HCT116 (cell line): ENCODE data around the gene FOXO3. TPM values are rescaled to one million over a fixed set of nuclear protein-coding genes. Genes with fewer than 3 reads are reported as not detected.

Experiments
- ATAC-seq: fragments of 200-7000 bp; cut with Tn5 transposase; 2 replicates; pipeline ENCODE4 v1.9.1; 2020; ENCODE audit warnings: mild to moderate bottlenecking, moderate library complexity
- BruUV-seq: library from RNA; stranded (reverse); fragments of 400-500 nt; replicated peaks from 2 replicates; lab custom pipeline; 2021; lab: Mats Ljungman, UMichigan
- CTCF ChIA-PET: fragments of 300-600 bp; sonication (Branson Sonifier 250); formaldehyde crosslinking; loops from one replicate; lab custom pipeline; 2021; ENCODE audit warnings: antibody characterized with exemption; lab: Charles Lee
- POLR2A ChIA-PET: fragments of 300-600, 350-600 bp; sonication (Branson Sonifier 250); formaldehyde crosslinking; loops from one replicate; lab custom pipeline; 2021; ENCODE audit warnings: antibody characterized with exemption; lab: Charles Lee
- RAD21 ChIA-PET, 2 experiments: fragments of 300-600 bp; sonication (Branson Sonifier 250); formaldehyde crosslinking; loops; one replicate each; lab custom pipeline; 2023; ENCODE audit warnings: low total read pairs in 2 of 2; ENCODE audit not compliant: uncharacterized antibody in 2 of 2, unreplicated experiment in 2 of 2, low non-redundant PET in 1 of 2; lab: Charles Lee
- DNase-seq: peaks from one replicate; pipeline ENCODE4 v3.0.0-alpha.2; 2010; ENCODE audit warnings: low read depth, low spot score
- H2AFZ ChIP-seq: fragments of 200-600 bp; shearing (Covaris generic), sonication (generic); 2 replicates; pipeline ENCODE4 v1.6.1; 2017; ENCODE audit warnings: low read depth, mixed run types, mixed read lengths, antibody characterized with exemption, low read length; ENCODE audit not compliant: poor library complexity, severe bottlenecking
- H3K27ac ChIP-seq: 2 replicates; pipeline ENCODE4 v1.5.1; 2012; ENCODE audit warnings: low read depth, low read length
- H3K27me3 ChIP-seq: fragments of 200-600 bp; sonication (generic); 2 replicates; pipeline ENCODE4 v1.6.1; 2016; ENCODE audit warnings: mixed run types, low read length, mixed read lengths; ENCODE audit not compliant: insufficient read depth
- H3K36me3 ChIP-seq, 2 experiments: fragments of 200-500 bp in 1 of 2; fragments of 200-600 bp in 1 of 2; sonication (Bioruptor generic) in 1 of 2; sonication (generic) in 1 of 2; 2 replicates each; pipeline versions ENCODE4 v1.5.1 to v1.6.1; 2014 to 2016; ENCODE audit warnings: low read length in 2 of 2, inconsistent platforms in 1 of 2, mixed read lengths in 1 of 2, mixed run types in 1 of 2; ENCODE audit not compliant: insufficient read depth in 2 of 2, control insufficient read depth in 1 of 2
- H3K4me1 ChIP-seq, 2 experiments: fragments of 200-600 bp in 1 of 2; sonication (generic) in 1 of 2; 2 replicates each; pipeline versions ENCODE4 v1.5.1 to v1.6.1; 2012 to 2017; ENCODE audit warnings: low read length in 2 of 2, inconsistent platforms in 1 of 2, mild to moderate bottlenecking in 1 of 2, mixed read lengths in 1 of 2, mixed run types in 1 of 2, moderate library complexity in 1 of 2; ENCODE audit not compliant: insufficient read depth in 2 of 2, control insufficient read depth in 1 of 2
- H3K4me2 ChIP-seq: fragments of 200-600 bp; sonication (generic); 2 replicates; pipeline ENCODE4 v1.6.1; 2017; ENCODE audit warnings: mixed run types, low read length, mixed read lengths
- H3K4me3 ChIP-seq, 2 experiments: fragments of 200-600 bp in 1 of 2; sonication (generic) in 1 of 2; replicated peaks in 1 of 2; 2 replicates each; pipeline ENCODE4 v1.5.1; 2011 to 2016; ENCODE audit warnings: low read length in 2 of 2, control low read depth in 1 of 2, low read depth in 1 of 2, mild to moderate bottlenecking in 1 of 2, mixed read lengths in 1 of 2, mixed run types in 1 of 2
- H3K79me2 ChIP-seq: fragments of 200-600 bp; sonication (generic); 2 replicates; pipeline ENCODE4 v1.6.1; 2017; ENCODE audit warnings: mild to moderate bottlenecking, mixed run types, low read length, moderate library complexity, mixed read lengths; ENCODE audit not compliant: insufficient read depth
- H3K9ac ChIP-seq: fragments of 200-600 bp; sonication (generic); 2 replicates; pipeline ENCODE4 v1.6.1; 2016; ENCODE audit warnings: low read length, mixed read lengths
- H3K9me2 ChIP-seq: fragments of 200-600 bp; sonication (generic), shearing (Covaris generic); 2 replicates; pipeline ENCODE4 v1.6.1; 2017; ENCODE audit warnings: mixed run types, mild to moderate bottlenecking, moderate library complexity; ENCODE audit not compliant: insufficient read depth
- H3K9me3 ChIP-seq, 2 experiments: fragments of 200-500 bp in 1 of 2; fragments of 200-600 bp in 1 of 2; sonication (Bioruptor generic) in 1 of 2; sonication (generic) in 1 of 2; 2 replicates each; pipeline ENCODE4 v1.6.1; 2014 to 2017; ENCODE audit warnings: low read length in 2 of 2, mixed read lengths in 2 of 2, inconsistent platforms in 1 of 2, low read depth in 1 of 2, mild to moderate bottlenecking in 1 of 2, mixed run types in 1 of 2, moderate library complexity in 1 of 2; ENCODE audit not compliant: control insufficient read depth in 1 of 2, insufficient read depth in 1 of 2
- H4K20me1 ChIP-seq: fragments of 200-600 bp; sonication (generic), shearing (Covaris generic); 2 replicates; pipeline ENCODE4 v1.6.1; 2017; ENCODE audit warnings: mixed run types, mild to moderate bottlenecking, moderate library complexity; ENCODE audit not compliant: insufficient read depth
- ATF3 ChIP-seq: IDR thresholded peaks from 2 replicates; pipeline ENCODE4 v1.6.1; 2012
- CBX3 ChIP-seq: IDR thresholded peaks from 2 replicates; pipeline ENCODE4 v1.6.1; 2012; ENCODE audit warnings: low read depth
- CEBPB ChIP-seq: IDR thresholded peaks from 2 replicates; pipeline ENCODE4 v1.6.1; 2012; ENCODE audit warnings: low read depth
- ELF1 ChIP-seq: IDR thresholded peaks from 2 replicates; pipeline ENCODE4 v1.6.1; 2012; ENCODE audit warnings: low read depth, borderline replicate concordance
- EZH2 ChIP-seq: fragments of 200-600 bp; sonication (generic); IDR thresholded peaks from 2 replicates; pipeline ENCODE4 v1.6.1; 2017; ENCODE audit warnings: antibody characterized with exemption, mixed run types
- EZH2phosphoT487 ChIP-seq: fragments of 200-600 bp; IDR thresholded peaks from 2 replicates; pipeline ENCODE4 v1.6.1; 2018; ENCODE audit warnings: antibody characterized with exemption, borderline replicate concordance
- FOSL1 ChIP-seq: IDR thresholded peaks from 2 replicates; pipeline ENCODE4 v1.6.1; 2012; ENCODE audit warnings: low read depth
- JUND ChIP-seq: IDR thresholded peaks from 2 replicates; pipeline ENCODE4 v1.6.1; 2012
- MAX ChIP-seq: IDR thresholded peaks from 2 replicates; pipeline ENCODE4 v1.6.1; 2012
- POLR2A ChIP-seq: IDR thresholded peaks from 2 replicates; pipeline ENCODE4 v1.7.0; 2011; ENCODE audit warnings: borderline replicate concordance; ENCODE audit not compliant: insufficient read depth, insufficient read length; ENCODE audit errors: extremely low read depth
- SIN3A ChIP-seq: IDR thresholded peaks from 2 replicates; pipeline ENCODE4 v1.6.1; 2012; ENCODE audit warnings: low read depth
- SRF ChIP-seq: IDR thresholded peaks from 2 replicates; pipeline ENCODE4 v1.6.1; 2012; ENCODE audit warnings: low read depth
- TCF7L2 ChIP-seq: IDR thresholded peaks from 2 replicates; pipeline ENCODE4 v1.7.0; 2011; ENCODE audit warnings: borderline replicate concordance, inconsistent platforms; ENCODE audit not compliant: insufficient read depth, insufficient read length; ENCODE audit errors: extremely low read depth
- YY1 ChIP-seq: IDR thresholded peaks from 2 replicates; pipeline ENCODE4 v1.6.1; 2011; ENCODE audit warnings: low read length, low read depth, moderate library complexity, mild to moderate bottlenecking; ENCODE audit not compliant: insufficient replicate concordance; ENCODE audit errors: extremely low read depth
- ZFX ChIP-seq: fragments of 450-650 bp; IDR thresholded peaks from 2 replicates; pipeline ENCODE4 v1.6.1; 2017
- ZNF274 ChIP-seq: fragments of 200-500 bp; sonication (Bioruptor generic); IDR thresholded peaks from 2 replicates; pipeline ENCODE4 v1.6.1; 2014; ENCODE audit warnings: mild to moderate bottlenecking, low read depth, low read length, inconsistent platforms
- intact Hi-C: fragments of 100-400 bp; cut with micrococcal nuclease; formaldehyde crosslinking; loops from 2 replicates; pipeline ENCODE4 v1.10.0; 2022
- total RNA-seq: library from RNA; stranded (reverse); gene quantifications from one replicate; pipeline ENCODE4 v1.2.1, GENCODE V29; 2021; ENCODE audit not compliant: unreplicated experiment
- TF ChIP-seq, protein P1 (sequence below): IDR thresholded peaks from 2 replicates; pipeline ENCODE4 v1.6.1; 2012; ENCODE audit warnings: low read depth
- TF ChIP-seq, protein P2 (sequence below), 3 experiments: fragments of 200-600 bp in 1 of 3; sonication (generic) in 1 of 3; IDR thresholded peaks in 2 of 3; conservative IDR thresholded peaks in 1 of 3; 2 replicates each; pipeline ENCODE4 v1.5.1; 2012 to 2017; ENCODE audit warnings: low read depth in 2 of 3, low read length in 2 of 3, antibody characterized with exemption in 1 of 3, borderline replicate concordance in 1 of 3, control low read depth in 1 of 3, mild to moderate bottlenecking in 1 of 3, mixed read lengths in 1 of 3, mixed run types in 1 of 3, moderate library complexity in 1 of 3; ENCODE audit not compliant: insufficient read depth in 1 of 3

FOXO3 gene
- total RNA-seq, 1 experiment from 2014 or later, result 40.0 TPM

DNA sequence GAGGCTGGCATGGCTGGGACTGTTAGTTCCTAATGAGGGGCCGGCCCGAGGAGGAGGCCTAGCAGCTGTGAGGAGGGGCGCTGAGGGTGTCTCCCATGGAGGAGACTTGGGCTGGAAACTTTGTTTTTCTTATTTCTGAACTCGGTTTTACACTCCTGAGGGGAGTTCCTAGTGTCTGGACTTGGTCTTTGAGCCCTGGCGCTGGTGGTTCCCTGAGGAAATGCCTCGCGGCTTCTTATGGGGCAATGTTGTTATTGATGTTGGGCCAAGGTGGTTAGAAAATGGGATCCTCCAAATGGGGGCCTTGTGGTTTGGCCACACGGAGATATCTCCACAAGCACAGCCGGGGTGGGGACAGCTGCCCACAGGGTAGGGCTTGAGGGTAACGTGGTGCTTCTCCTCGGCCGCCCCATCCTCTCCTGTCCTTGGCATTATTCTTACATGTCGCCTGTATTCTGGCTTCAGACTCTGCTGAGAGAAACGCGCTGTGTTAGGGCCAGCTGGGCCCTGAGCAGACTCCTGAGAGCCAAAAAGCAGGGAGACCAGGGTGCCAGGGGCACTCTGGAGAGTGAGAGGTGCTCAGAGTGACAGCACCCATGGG is 136.9 kb downstream of the FOXO3 start (continued):
- TF ChIP-seq MAX, result no peak

- POLR2A ChIA-PET, result no interaction called here
- intact Hi-C loops, result no loop called here
- no peak overlapping the region for H3K4me3 ChIP-seq
Observed at GRCh38 chr6:108698593-108699289, 138.0 kb downstream of the FOXO3 start.

More at GRCh38 chr6:108698593-108699289, 138.0 kb downstream of the FOXO3 start:
- H3K36me3 ChIP-seq, result no peaks in the 10 kb centered on the region
- H3K9me3 ChIP-seq, result peaks cover 3 to 14% of the 10 kb centered on the region in 2 experiments; a peak in 2 of 4 replicates
- no peak overlapping the region for H3K4me2 ChIP-seq
- no TSS peak for BruUV-seq
- H3K27me3 ChIP-seq, result no peaks in the 10 kb centered on the region
- ChIA-PET CTCF (no interaction called here), RAD21 (no interaction called here)
- no peaks in the 10 kb centered on the region for H3K4me1 ChIP-seq
- TF ChIP-seq SRF (no peak), POLR2A (no peak), CEBPB (no peak), EZH2 (no peak), ATF3 (no peak), FOSL1 (no peak), CBX3 (no peak), SIN3A (no peak), JUND (no peak), ZNF274 (no peak), ELF1 (no peak), MAX (no peak), YY1 (no peak), EZH2phosphoT487 (no peak), TCF7L2 (no peak), ZFX (no peak)
- TF ChIP-seq, protein P1, sequence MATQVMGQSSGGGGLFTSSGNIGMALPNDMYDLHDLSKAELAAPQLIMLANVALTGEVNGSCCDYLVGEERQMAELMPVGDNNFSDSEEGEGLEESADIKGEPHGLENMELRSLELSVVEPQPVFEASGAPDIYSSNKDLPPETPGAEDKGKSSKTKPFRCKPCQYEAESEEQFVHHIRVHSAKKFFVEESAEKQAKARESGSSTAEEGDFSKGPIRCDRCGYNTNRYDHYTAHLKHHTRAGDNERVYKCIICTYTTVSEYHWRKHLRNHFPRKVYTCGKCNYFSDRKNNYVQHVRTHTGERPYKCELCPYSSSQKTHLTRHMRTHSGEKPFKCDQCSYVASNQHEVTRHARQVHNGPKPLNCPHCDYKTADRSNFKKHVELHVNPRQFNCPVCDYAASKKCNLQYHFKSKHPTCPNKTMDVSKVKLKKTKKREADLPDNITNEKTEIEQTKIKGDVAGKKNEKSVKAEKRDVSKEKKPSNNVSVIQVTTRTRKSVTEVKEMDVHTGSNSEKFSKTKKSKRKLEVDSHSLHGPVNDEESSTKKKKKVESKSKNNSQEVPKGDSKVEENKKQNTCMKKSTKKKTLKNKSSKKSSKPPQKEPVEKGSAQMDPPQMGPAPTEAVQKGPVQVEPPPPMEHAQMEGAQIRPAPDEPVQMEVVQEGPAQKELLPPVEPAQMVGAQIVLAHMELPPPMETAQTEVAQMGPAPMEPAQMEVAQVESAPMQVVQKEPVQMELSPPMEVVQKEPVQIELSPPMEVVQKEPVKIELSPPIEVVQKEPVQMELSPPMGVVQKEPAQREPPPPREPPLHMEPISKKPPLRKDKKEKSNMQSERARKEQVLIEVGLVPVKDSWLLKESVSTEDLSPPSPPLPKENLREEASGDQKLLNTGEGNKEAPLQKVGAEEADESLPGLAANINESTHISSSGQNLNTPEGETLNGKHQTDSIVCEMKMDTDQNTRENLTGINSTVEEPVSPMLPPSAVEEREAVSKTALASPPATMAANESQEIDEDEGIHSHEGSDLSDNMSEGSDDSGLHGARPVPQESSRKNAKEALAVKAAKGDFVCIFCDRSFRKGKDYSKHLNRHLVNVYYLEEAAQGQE, result no peak
- TF ChIP-seq, protein P2, sequence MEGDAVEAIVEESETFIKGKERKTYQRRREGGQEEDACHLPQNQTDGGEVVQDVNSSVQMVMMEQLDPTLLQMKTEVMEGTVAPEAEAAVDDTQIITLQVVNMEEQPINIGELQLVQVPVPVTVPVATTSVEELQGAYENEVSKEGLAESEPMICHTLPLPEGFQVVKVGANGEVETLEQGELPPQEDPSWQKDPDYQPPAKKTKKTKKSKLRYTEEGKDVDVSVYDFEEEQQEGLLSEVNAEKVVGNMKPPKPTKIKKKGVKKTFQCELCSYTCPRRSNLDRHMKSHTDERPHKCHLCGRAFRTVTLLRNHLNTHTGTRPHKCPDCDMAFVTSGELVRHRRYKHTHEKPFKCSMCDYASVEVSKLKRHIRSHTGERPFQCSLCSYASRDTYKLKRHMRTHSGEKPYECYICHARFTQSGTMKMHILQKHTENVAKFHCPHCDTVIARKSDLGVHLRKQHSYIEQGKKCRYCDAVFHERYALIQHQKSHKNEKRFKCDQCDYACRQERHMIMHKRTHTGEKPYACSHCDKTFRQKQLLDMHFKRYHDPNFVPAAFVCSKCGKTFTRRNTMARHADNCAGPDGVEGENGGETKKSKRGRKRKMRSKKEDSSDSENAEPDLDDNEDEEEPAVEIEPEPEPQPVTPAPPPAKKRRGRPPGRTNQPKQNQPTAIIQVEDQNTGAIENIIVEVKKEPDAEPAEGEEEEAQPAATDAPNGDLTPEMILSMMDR (IDR thresholded peaks at IDR 0.05 in 2 of 3, conservative IDR thresholded peaks at IDR 0.05 in 1 of 3; ENCODE audit: borderline replicate concordance in 1 of 3, insufficient read depth in 1 of 3, low read depth in 2 of 3, low read length in 2 of 3), result no peak
- H2AFZ ChIP-seq, result no peak overlapping the region
- no peak for DNase-seq
- H3K9ac ChIP-seq, result no peak overlapping the region
- H3K9me2 ChIP-seq, result 0 out of 2 replicates have a peak, but pooled peaks cover 5% of the 10 kb centered on the region
- H3K79me2 ChIP-seq, result no peaks in the 10 kb centered on the region
- no peak for ATAC-seq
- H3K27ac ChIP-seq, result no peak overlapping the region
- H4K20me1 ChIP-seq, result no peaks in the 10 kb centered on the region
